H1 (cell line): ENCODE results near the gene LMX1B. TPM values are rescaled to one million over a fixed set of nuclear protein-coding genes. Genes with fewer than 3 reads are reported as not detected.

ENCODE experiments used
- CTCF ChIA-PET: fragments of 300-600 bp; sonication (Branson Sonifier 250); formaldehyde crosslinking; loops from one replicate; lab custom pipeline; 2021; ENCODE audit not compliant: partially characterized antibody; lab: Charles Lee
- POLR2A ChIA-PET: fragments of 300-600 bp; sonication (Branson Sonifier 250); formaldehyde crosslinking; loops from one replicate; lab custom pipeline; 2021; ENCODE audit warnings: inconsistent platforms; ENCODE audit not compliant: partially characterized antibody; lab: Charles Lee
- DNase-seq, 2 experiments: peaks; one replicate each; pipeline versions ENCODE4 v3.0.0 to v3.0.0-alpha.2; 2010 to 2022; ENCODE audit warnings: low spot score in 2 of 2, low read depth in 1 of 2, mixed read lengths in 1 of 2
- FAIRE-seq: peaks from 2 replicates; lab custom pipeline; 2011; peaks lifted over from hg19 to GRCh38; lab: Jason Lieb, UNC
- H2AFZ ChIP-seq: 2 replicates; pipeline ENCODE4 v1.8.1; 2012; ENCODE audit warnings: low read length, inconsistent platforms
- H2AK5ac ChIP-seq: 2 replicates; pipeline ENCODE4 v1.6.1; 2013; ENCODE audit warnings: low read depth, low read length
- H2BK120ac ChIP-seq: replicated peaks from 2 replicates; pipeline ENCODE3; 2013; ENCODE audit warnings: low read depth, low read length, inconsistent platforms
- H2BK12ac ChIP-seq: 2 replicates; pipeline ENCODE4 v1.6.1; 2013; ENCODE audit warnings: low read depth, low read length
- H2BK15ac ChIP-seq: 2 replicates; pipeline ENCODE4 v1.6.1; 2013; ENCODE audit warnings: low read length
- H2BK20ac ChIP-seq: 2 replicates; pipeline ENCODE4 v1.6.1; 2013; ENCODE audit warnings: low read length
- H2BK5ac ChIP-seq: 2 replicates; pipeline ENCODE4 v1.6.1; 2013; ENCODE audit warnings: low read depth, low read length
- H3K14ac ChIP-seq: 2 replicates; pipeline ENCODE4 v1.6.1; 2013; ENCODE audit warnings: inconsistent platforms; ENCODE audit not compliant: insufficient read length
- H3K18ac ChIP-seq: 2 replicates; pipeline ENCODE4 v1.6.1; 2013; ENCODE audit warnings: low read length; ENCODE audit errors: extremely low read depth
- H3K23ac ChIP-seq: 2 replicates; pipeline ENCODE4 v1.6.1; 2013; ENCODE audit warnings: inconsistent platforms; ENCODE audit not compliant: insufficient read length
- H3K23me2 ChIP-seq: 2 replicates; pipeline ENCODE4 v1.6.1; 2013; ENCODE audit warnings: low read depth, low read length
- H3K27ac ChIP-seq: 2 replicates; pipeline ENCODE4 v1.6.1; 2011; ENCODE audit warnings: low read depth, low read length, inconsistent platforms
- H3K27me3 ChIP-seq, 4 experiments: replicated peaks in 1 of 4; 1 replicate in 1 of 4; 2 replicates in 3 of 4; pipeline versions ENCODE4 v1.6.1 to v1.8.1; 2011 to 2013; ENCODE audit warnings: low read length in 3 of 4, mild to moderate bottlenecking in 3 of 4, inconsistent platforms in 2 of 4, mixed read lengths in 2 of 4, moderate library complexity in 1 of 4; ENCODE audit not compliant: control insufficient read depth in 3 of 4, insufficient read depth in 3 of 4; ENCODE audit errors: extremely low read depth in 1 of 4
- H3K36me3 ChIP-seq, 4 experiments: 2 replicates each; pipeline versions ENCODE4 v1.6.1 to v1.8.1; 2011 to 2013; ENCODE audit warnings: mild to moderate bottlenecking in 4 of 4, low read length in 3 of 4, moderate library complexity in 2 of 4, control low read depth in 1 of 4, inconsistent platforms in 1 of 4; ENCODE audit not compliant: insufficient read depth in 4 of 4, control insufficient read depth in 2 of 4
- H3K4ac ChIP-seq: replicated peaks from 2 replicates; pipeline ENCODE3; 2013; ENCODE audit warnings: low read length, low read depth, mixed read lengths, inconsistent platforms; ENCODE audit not compliant: insufficient read length
- H3K4me1 ChIP-seq, 4 experiments: replicated peaks in 1 of 4; 1 replicate in 1 of 4; 2 replicates in 3 of 4; pipeline versions ENCODE4 v1.6.1 to v1.8.1; 2011 to 2013; ENCODE audit warnings: low read length in 3 of 4, inconsistent platforms in 2 of 4, mixed read lengths in 1 of 4; ENCODE audit not compliant: insufficient read depth in 4 of 4, control insufficient read depth in 3 of 4
- H3K4me2 ChIP-seq, 2 experiments: 2 replicates each; pipeline versions ENCODE4 v1.6.1 to v1.8.1; 2011 to 2013; ENCODE audit warnings: low read depth in 2 of 2, low read length in 2 of 2, control low read depth in 1 of 2, inconsistent platforms in 1 of 2, mild to moderate bottlenecking in 1 of 2; ENCODE audit not compliant: insufficient read depth in 1 of 2
- H3K4me3 ChIP-seq, 4 experiments: fragments of 200-600, 300-600 bp in 1 of 4; sonication (generic), shearing (Covaris generic), sonication (Bioruptor Twin) in 1 of 4; 2 replicates each; pipeline versions ENCODE4 v1.5.1 to v1.8.1; 2011 to 2016; ENCODE audit warnings: low read length in 4 of 4, low read depth in 3 of 4, control low read depth in 2 of 4, inconsistent platforms in 2 of 4, mild to moderate bottlenecking in 2 of 4, mixed read lengths in 1 of 4, moderate library complexity in 1 of 4; ENCODE audit not compliant: insufficient read depth in 2 of 4; ENCODE audit errors: extremely low read depth in 1 of 4
- H3K56ac ChIP-seq: replicated peaks from 2 replicates; pipeline ENCODE3; 2013; ENCODE audit warnings: low read depth, mild to moderate bottlenecking, mixed read lengths, low read length, inconsistent platforms; ENCODE audit not compliant: insufficient read length
- H3K79me1 ChIP-seq: 2 replicates; pipeline ENCODE4 v1.6.1; 2013; ENCODE audit warnings: low read depth, low read length, control low read depth
- H3K79me2 ChIP-seq, 2 experiments: 2 replicates each; pipeline versions ENCODE4 v1.6.1 to v1.8.1; 2012 to 2013; ENCODE audit warnings: low read length in 2 of 2, mild to moderate bottlenecking in 2 of 2, inconsistent platforms in 1 of 2; ENCODE audit not compliant: insufficient read depth in 2 of 2, control insufficient read depth in 1 of 2
- H3K9ac ChIP-seq, 4 experiments: replicated peaks in 1 of 4; 1 replicate in 1 of 4; 2 replicates in 3 of 4; pipeline versions ENCODE4 v1.6.1 to v1.8.1; 2011 to 2013; ENCODE audit warnings: low read depth in 3 of 4, low read length in 3 of 4, control low read depth in 2 of 4, mild to moderate bottlenecking in 2 of 4, moderate library complexity in 2 of 4, inconsistent platforms in 1 of 4; ENCODE audit errors: extremely low read depth in 1 of 4
- H3K9me3 ChIP-seq, 2 experiments: 2 replicates each; pipeline versions ENCODE4 v1.6.1 to v1.8.1; 2012 to 2013; ENCODE audit warnings: mild to moderate bottlenecking in 2 of 2, moderate library complexity in 2 of 2, control low read depth in 1 of 2, inconsistent platforms in 1 of 2, low read depth in 1 of 2, low read length in 1 of 2, mixed read lengths in 1 of 2; ENCODE audit not compliant: insufficient read depth in 2 of 2
- H4K20me1 ChIP-seq, 2 experiments: replicated peaks in 1 of 2; 2 replicates each; pipeline versions ENCODE3 to v1.8.1; 2011 to 2013; ENCODE audit warnings: inconsistent platforms in 2 of 2, low read length in 2 of 2, mild to moderate bottlenecking in 1 of 2; ENCODE audit not compliant: insufficient read depth in 2 of 2, control insufficient read depth in 1 of 2
- H4K5ac ChIP-seq: 2 replicates; pipeline ENCODE4 v1.6.1; 2013; ENCODE audit warnings: low read length, low read depth, mixed read lengths, inconsistent platforms; ENCODE audit not compliant: insufficient read length
- H4K8ac ChIP-seq: 2 replicates; pipeline ENCODE4 v1.8.0; 2013; ENCODE audit warnings: mild to moderate bottlenecking, moderate library complexity, low read length, inconsistent platforms; ENCODE audit not compliant: insufficient read depth; ENCODE audit errors: extremely low read depth
- H4K91ac ChIP-seq: replicated peaks from 2 replicates; pipeline ENCODE3; 2013; ENCODE audit warnings: low read length, mixed read lengths, inconsistent platforms; ENCODE audit not compliant: insufficient read length
- BCL11A ChIP-seq, 2 experiments: IDR thresholded peaks; one replicate each; pipeline ENCODE4 v1.6.1; 2011; ENCODE audit warnings: low read depth in 2 of 2, low read length in 2 of 2, mild to moderate bottlenecking in 2 of 2
- CBX5 ChIP-seq: fragments of 300-800, 300-1000 bp; sonication (generic); IDR thresholded peaks from 2 replicates; pipeline ENCODE4 v1.7.1; 2016; ENCODE audit warnings: antibody characterized with exemption, low read length, low read depth
- CHD1 ChIP-seq: IDR thresholded peaks from 2 replicates; pipeline ENCODE4 v1.6.1; 2012; ENCODE audit warnings: low read depth, low read length, improper control_type of control experiment
- E2F6 ChIP-seq: IDR thresholded peaks from 2 replicates; pipeline ENCODE4 v1.6.1; 2012; ENCODE audit warnings: inconsistent platforms
- EP300 ChIP-seq, 2 experiments: IDR thresholded peaks; 1 replicate in 1 of 2; 2 replicates in 1 of 2; pipeline ENCODE4 v1.6.1; 2011 to 2012; ENCODE audit warnings: low read depth in 2 of 2, low read length in 2 of 2, mild to moderate bottlenecking in 2 of 2, borderline replicate concordance in 1 of 2, inconsistent platforms in 1 of 2, moderate library complexity in 1 of 2
- GABPA ChIP-seq: IDR thresholded peaks from 2 replicates; pipeline ENCODE4 v1.6.1; 2011; ENCODE audit warnings: mild to moderate bottlenecking, low read length, moderate library complexity, borderline replicate concordance; ENCODE audit not compliant: insufficient read depth
- HDAC2 ChIP-seq, 2 experiments: fragments of 300-600 bp in 1 of 2; sonication (generic) in 1 of 2; IDR thresholded peaks; 2 replicates each; pipeline ENCODE4 v1.6.1; 2011 to 2012; ENCODE audit warnings: low read depth in 2 of 2, low read length in 2 of 2, mild to moderate bottlenecking in 2 of 2, moderate library complexity in 2 of 2, borderline replicate concordance in 1 of 2, inconsistent platforms in 1 of 2
- KDM5A ChIP-seq: fragments of 200-600 bp; IDR thresholded peaks from 2 replicates; pipeline ENCODE4 v1.7.1; 2012; ENCODE audit warnings: mild to moderate bottlenecking, low read length, inconsistent platforms, mixed read lengths
- MAFK ChIP-seq: IDR thresholded peaks from 2 replicates; pipeline ENCODE4 v1.6.1; 2012; ENCODE audit warnings: low read depth, mild to moderate bottlenecking, improper control_type of control experiment, low read length
- SP2 ChIP-seq: IDR thresholded peaks from 2 replicates; pipeline ENCODE4 v1.6.1; 2012; ENCODE audit warnings: mild to moderate bottlenecking, low read length, inconsistent platforms
- YY1 ChIP-seq: IDR thresholded peaks from 2 replicates; pipeline ENCODE4 v1.6.1; 2011; ENCODE audit warnings: low read depth, mild to moderate bottlenecking, low read length
- WGBS, 2 experiments: shearing (Covaris generic) in 1 of 2; methylation state at CpG; one replicate each; pipeline versions ENCODE4 v1.1.6 to v1.1.7; 2013 to 2015; ENCODE audit warnings: low lambda C conversion rate in 2 of 2, mixed read lengths in 2 of 2, inconsistent platforms in 1 of 2, low coverage in 1 of 2, missing lambda C conversion rate in 1 of 2; ENCODE audit not compliant: insufficient replicate concordance in 2 of 2, insufficient coverage in 1 of 2, insufficient read length in 1 of 2; ENCODE audit errors: extremely low coverage in 1 of 2, missing lambda C conversion rate in 1 of 2; 5-methylcytosine and 5-hydroxymethylcytosine counted together
- polyA plus RNA-seq, 7 experiments: library from polyadenylated mRNA; depleted of rRNA in 3 of 7; stranded (reverse) in 5 of 7; unstranded in 2 of 7; fragments of >200 nt in 5 of 7; fragments of 200-250 nt in 2 of 7; gene quantifications; 1 replicate in 5 of 7; 2 replicates in 1 of 7; 4 replicates in 1 of 7; pipeline versions ENCODE4 v1.2.1 to v1.2.3, GENCODE V29; 2011 to 2013; ENCODE audit warnings: missing spikeins in 2 of 7, mixed read lengths in 2 of 7
- total RNA-seq: library from RNA; stranded (reverse); fragmentation: NEBNext Ultra II Directional; extraction: Animal tissue kit (Norgen Biotek cat#: 25700); gene quantifications from 2 replicates; pipeline ENCODE4 v1.2.1, GENCODE V29; 2021

LMX1B gene
- total and polyA plus RNA-seq, 2 of the 8 experiments (the other 6 are each of a cell fraction or from before 2014, with no cell fraction given): 0.09 to 0.37 TPM

- H4K20me1 ChIP-seq: no peaks in the 10 kb centered on the region
- H2AFZ ChIP-seq: no peak overlapping the region
- 85% methylated on average over 10 of the region's 10 CpGs; no CpG with 5 or more reads in 1 of the 2 experiments for WGBS, 2 experiments
- H3K9ac ChIP-seq: no peak overlapping the region
- peak overlapping the region; percentile 4; the same call in 1 of the 2 replicates for H3K18ac ChIP-seq
- no peak overlapping the region for H4K91ac ChIP-seq
- no peaks in the 10 kb centered on the region for H3K36me3 ChIP-seq
- H3K56ac ChIP-seq: no peak overlapping the region
- H4K8ac ChIP-seq: no peak overlapping the region
- no peak overlapping the region for H2AK5ac ChIP-seq
- CTCF ChIA-PET: interaction anchor here (0.8 to 1.9 kb wide), 10 partner anchors 10 to 191 kb away, joined by 3 to 6 read pairs (median 4); no protein-coding TSS in a partner anchor
- H3K27me3 ChIP-seq: 0 out of 7 replicates have a peak, but pooled peaks cover 0 to 2% (median 0%) of the 10 kb centered on the region in 4 experiments
- no peak for DNase-seq
- H3K4me3 ChIP-seq: no peak overlapping the region
- no peaks in the 10 kb centered on the region for H3K9me3 ChIP-seq
- no peak overlapping the region for H2BK12ac ChIP-seq
- H3K23ac ChIP-seq: no peak overlapping the region
- no peak for FAIRE-seq
- peaks cover 0 to 7% (median 1%) of the 10 kb centered on the region in 4 experiments; a peak in 3 of 7 replicates for H3K4me1 ChIP-seq
- no peak overlapping the region for H2BK120ac ChIP-seq
- no peak overlapping the region for H3K4me2 ChIP-seq
- H3K79me1 ChIP-seq: no peaks in the 10 kb centered on the region
- H3K14ac ChIP-seq: no peak overlapping the region
- no peak overlapping the region for H3K4ac ChIP-seq
- no peak overlapping the region for H4K5ac ChIP-seq
- POLR2A ChIA-PET: no interaction called here
- no peak overlapping the region for H3K27ac ChIP-seq
- H3K23me2 ChIP-seq: no peaks in the 10 kb centered on the region
- no peak overlapping the region; the same call in 1 of the 2 replicates for H2BK20ac ChIP-seq
- H3K79me2 ChIP-seq: no peaks in the 10 kb centered on the region
- H2BK15ac ChIP-seq: no peak overlapping the region; the same call in 1 of the 2 replicates
- no peak overlapping the region for H2BK5ac ChIP-seq
- no peak for TF ChIP-seq EP300 (IDR thresholded peaks at IDR 0.05; ENCODE audit: borderline replicate concordance in 1 of 2, low read depth in 2 of 2, low read length in 2 of 2)
- no peak for TF ChIP-seq YY1
- TF ChIP-seq GABPA: no peak
- TF ChIP-seq BCL11A (IDR thresholded peaks at IDR 0.05; ENCODE audit: low read depth in 2 of 2, low read length in 2 of 2): no peak
- TF ChIP-seq HDAC2 (IDR thresholded peaks at IDR 0.05; ENCODE audit: borderline replicate concordance in 1 of 2, low read depth in 2 of 2, low read length in 2 of 2): no peak
- no peak for TF ChIP-seq CBX5
- no peak for TF ChIP-seq SP2
- no peak for TF ChIP-seq CHD1
- TF ChIP-seq E2F6: no peak
- TF ChIP-seq MAFK: no peak
- TF ChIP-seq KDM5A: no peak
Measured at GRCh38 chr9:126588491-126589168, 25.1 kb upstream of the LMX1B start.
